Measurements from ENCODE around the gene SEMA6A. TPM values are rescaled to one million over a fixed set of nuclear protein-coding genes. Genes with fewer than 3 reads are reported as not detected.

SEMA6A gene
- total and polyA plus RNA-seq, 10 of the 15 experiments (the other 5 are each of a cell fraction or from before 2014, with no cell fraction given), result 0.16 to 10.2 (median 1.1) TPM

DNA sequence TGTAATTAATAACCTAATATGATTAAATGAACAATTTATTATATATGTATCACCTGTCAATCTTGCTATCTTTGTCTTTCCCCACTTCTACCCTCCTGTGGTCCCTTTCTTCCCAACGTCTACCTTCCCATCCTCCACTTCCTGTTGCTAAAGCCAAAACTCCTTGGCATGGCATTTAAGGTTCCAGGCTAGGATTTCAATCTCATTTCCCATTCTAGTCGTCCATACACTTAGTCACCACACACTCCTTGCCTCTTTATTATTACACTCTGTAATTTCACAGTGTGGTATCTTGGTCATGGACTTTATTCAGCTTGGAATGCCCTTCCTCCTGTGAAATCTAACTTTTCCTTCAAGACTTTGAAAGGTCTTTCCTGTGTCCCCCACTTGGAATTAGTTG, 115.3 kb downstream of the SEMA6A start:
- in situ Hi-C loops (cut with MboI) (no loop called here), intact Hi-C loops (cut with micrococcal nuclease; ENCODE audit: unreplicated experiment) (loop anchor here (10.0 kb wide), 2 partner anchors 184 to 324 kb away; no protein-coding TSS in a partner anchor)
- no peak for DNase-seq (ENCODE audit: low read depth, low spot score)
- 2% methylated on average over 2 of the region's 2 CpGs for WGBS (ENCODE audit: insufficient coverage, insufficient replicate concordance, low lambda C conversion rate, missing lambda C conversion rate)
- no peaks in the 10 kb centered on the region for H3K9me3 ChIP-seq (replicated peaks; ENCODE audit: control insufficient read depth, insufficient read depth, low read length)
- no peak overlapping the region for H3K4me2 ChIP-seq (ENCODE audit: control insufficient read depth, insufficient read depth)
- RAD21 ChIA-PET (ENCODE audit: unreplicated experiment), result no interaction called here
- no peaks in the 10 kb centered on the region for H3K27me3 ChIP-seq (replicated peaks in 1 of 2; ENCODE audit: control insufficient read depth in 2 of 2, insufficient read depth in 2 of 2, low read length in 1 of 2)
- CTCF ChIA-PET, result interaction anchor here (1.5 kb wide), 1 partner anchor 187 kb away, joined by 4 read pairs; no protein-coding TSS in a partner anchor
- H4K20me1 ChIP-seq (ENCODE audit: control insufficient read depth, insufficient read depth), result no peaks in the 10 kb centered on the region
- no TSS peak for BruUV-seq (replicated peaks)
- peaks cover 5% of the 10 kb centered on the region for H3K4me1 ChIP-seq (ENCODE audit: control insufficient read depth, insufficient read depth, low read length)
- no peak for ATAC-seq
- H3K27ac ChIP-seq (ENCODE audit: control insufficient read depth, insufficient read depth), result no peak overlapping the region
- SMC1A ChIA-PET (ENCODE audit: uncharacterized antibody, unreplicated experiment), result interaction anchor here (1.0 kb wide), 2 partner anchors 10 to 86 kb away, joined by 3 to 4 read pairs; no protein-coding TSS in a partner anchor
- H2AFZ ChIP-seq (ENCODE audit: control insufficient read depth, low read depth, low read length), result no peak overlapping the region
- no peaks in the 10 kb centered on the region for H3K79me2 ChIP-seq (ENCODE audit: control insufficient read depth, insufficient read depth, low read length)
- no peak for FAIRE-seq
- no peak overlapping the region for H3K4me3 ChIP-seq
- no peaks in the 10 kb centered on the region for H3K36me3 ChIP-seq (ENCODE audit: control insufficient read depth in 2 of 2, insufficient read depth in 2 of 2, low read length in 1 of 2)
- POLR2A ChIA-PET, result no interaction called here
- no peak overlapping the region for H3K9ac ChIP-seq (ENCODE audit: control insufficient read depth, insufficient read depth, low read length)
- TF ChIP-seq CHD2 (IDR thresholded peaks at IDR 0.05; ENCODE audit: borderline replicate concordance, low read depth, low read length), result no peak
- no peak for TF ChIP-seq SUPT20H (IDR thresholded peaks at IDR 0.05; ENCODE audit: borderline replicate concordance, control insufficient read depth, low read depth, low read length)
- no peak for TF ChIP-seq ZBTB4 (CRISPR knock-in tag; IDR thresholded peaks at IDR 0.05)
- TF ChIP-seq FOXM1 (IDR thresholded peaks at IDR 0.05; ENCODE audit: low read depth, low read length), result no peak
- no peak for TF ChIP-seq STAT3 (IDR thresholded peaks at IDR 0.05; ENCODE audit: low read depth, low read length)
- no peak for TF ChIP-seq NR2C1 (IDR thresholded peaks at IDR 0.05)
- TF ChIP-seq NFXL1 (IDR thresholded peaks at IDR 0.05; ENCODE audit: borderline replicate concordance), result no peak
- no peak for TF ChIP-seq E4F1 (IDR thresholded peaks at IDR 0.05; ENCODE audit: borderline replicate concordance, partially characterized antibody)
- TF ChIP-seq POLR2AphosphoS5 (IDR thresholded peaks at IDR 0.05; ENCODE audit: low read length), result no peak
- no peak for TF ChIP-seq POU2F2 (IDR thresholded peaks at IDR 0.05; ENCODE audit: borderline replicate concordance, low read depth, low read length)
- no peak for TF ChIP-seq EP300 (IDR thresholded peaks at IDR 0.05; ENCODE audit: borderline replicate concordance in 1 of 2, control insufficient read depth in 1 of 2, low read depth in 2 of 2, low read length in 2 of 2)
- TF ChIP-seq, protein P1, sequence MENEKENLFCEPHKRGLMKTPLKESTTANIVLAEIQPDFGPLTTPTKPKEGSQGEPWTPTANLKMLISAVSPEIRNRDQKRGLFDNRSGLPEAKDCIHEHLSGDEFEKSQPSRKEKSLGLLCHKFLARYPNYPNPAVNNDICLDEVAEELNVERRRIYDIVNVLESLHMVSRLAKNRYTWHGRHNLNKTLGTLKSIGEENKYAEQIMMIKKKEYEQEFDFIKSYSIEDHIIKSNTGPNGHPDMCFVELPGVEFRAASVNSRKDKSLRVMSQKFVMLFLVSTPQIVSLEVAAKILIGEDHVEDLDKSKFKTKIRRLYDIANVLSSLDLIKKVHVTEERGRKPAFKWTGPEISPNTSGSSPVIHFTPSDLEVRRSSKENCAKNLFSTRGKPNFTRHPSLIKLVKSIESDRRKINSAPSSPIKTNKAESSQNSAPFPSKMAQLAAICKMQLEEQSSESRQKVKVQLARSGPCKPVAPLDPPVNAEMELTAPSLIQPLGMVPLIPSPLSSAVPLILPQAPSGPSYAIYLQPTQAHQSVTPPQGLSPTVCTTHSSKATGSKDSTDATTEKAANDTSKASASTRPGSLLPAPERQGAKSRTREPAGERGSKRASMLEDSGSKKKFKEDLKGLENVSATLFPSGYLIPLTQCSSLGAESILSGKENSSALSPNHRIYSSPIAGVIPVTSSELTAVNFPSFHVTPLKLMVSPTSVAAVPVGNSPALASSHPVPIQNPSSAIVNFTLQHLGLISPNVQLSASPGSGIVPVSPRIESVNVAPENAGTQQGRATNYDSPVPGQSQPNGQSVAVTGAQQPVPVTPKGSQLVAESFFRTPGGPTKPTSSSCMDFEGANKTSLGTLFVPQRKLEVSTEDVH (IDR thresholded peaks at IDR 0.05; ENCODE audit: low read depth, partially characterized antibody), result no peak
- no peak for TF ChIP-seq TBL1XR1 (IDR thresholded peaks at IDR 0.05; ENCODE audit: low read depth, low read length)
- TF ChIP-seq NRF1 (conservative IDR thresholded peaks at IDR 0.05; ENCODE audit: low read depth, low read length), result no peak
